T-cell (primary cell): ENCODE data around the gene KPNA1. TPM values are rescaled to one million over a fixed set of nuclear protein-coding genes. Genes with fewer than 3 reads are reported as not detected.

Experiments
- ATAC-seq, 4 experiments: fragments of 200-7000 bp in 3 of 4; fragments of 150-1000 bp in 1 of 4; cut with Tn5 transposase; replicated peaks in 1 of 4; 1 replicate in 3 of 4; 2 replicates in 1 of 4; pipeline ENCODE4 v1.10.0; 2021; ENCODE audit warnings: moderate library complexity in 3 of 4, mild to moderate bottlenecking in 2 of 4, moderate number of reproducible peaks in 1 of 4
- CTCF ChIA-PET, 2 donors: fragments of 300-600 bp; sonication (Branson Sonifier 250); formaldehyde crosslinking; loops; one replicate each; lab custom pipeline; 2022; ENCODE audit warnings: antibody characterized with exemption in 2 of 2; lab: Charles Lee
- POLR2A ChIA-PET, 2 donors: fragments of 300-600 bp; sonication (Branson Sonifier 250); formaldehyde crosslinking; loops; one replicate each; lab custom pipeline; 2022; ENCODE audit warnings: antibody characterized with exemption in 2 of 2; lab: Charles Lee
- DNase-seq, 35 experiments: peaks; one replicate each; pipeline versions ENCODE4 v3.0.0 to v3.0.0-alpha.2; 2013 to 2023
- H3K27ac ChIP-seq: one replicate; pipeline ENCODE4 v1.5.1; 2013; ENCODE audit warnings: low read length
- H3K27me3 ChIP-seq, 2 experiments: replicated peaks in 1 of 2; 1 replicate in 1 of 2; 2 replicates in 1 of 2; pipeline versions ENCODE4 v1.6.1 to v1.7.0; 2013; ENCODE audit warnings: low read length in 1 of 2, mixed read lengths in 1 of 2; ENCODE audit not compliant: control insufficient read depth in 2 of 2, insufficient read depth in 2 of 2; ENCODE audit errors: extremely low read depth in 1 of 2
- H3K36me3 ChIP-seq, 2 donors: 1 replicate in 1 of 2; 2 replicates in 1 of 2; pipeline versions ENCODE4 v1.6.1 to v1.7.0; 2013; ENCODE audit warnings: low read length in 1 of 2; ENCODE audit not compliant: control insufficient read depth in 2 of 2, insufficient read depth in 1 of 2; ENCODE audit errors: extremely low read depth in 1 of 2
- H3K4me1 ChIP-seq, 2 experiments: 1 replicate in 1 of 2; 2 replicates in 1 of 2; pipeline versions ENCODE4 v1.6.1 to v1.7.0; 2013; ENCODE audit warnings: low read length in 2 of 2, mixed read lengths in 1 of 2; ENCODE audit not compliant: insufficient read depth in 2 of 2, control insufficient read depth in 1 of 2; ENCODE audit errors: extremely low read depth in 1 of 2
- H3K4me3 ChIP-seq, 2 donors: 1 replicate in 1 of 2; 2 replicates in 1 of 2; pipeline versions ENCODE4 v1.5.1 to v1.7.0; 2013; ENCODE audit warnings: mild to moderate bottlenecking in 2 of 2, low read length in 1 of 2, moderate library complexity in 1 of 2; ENCODE audit not compliant: control insufficient read depth in 1 of 2; ENCODE audit errors: extremely low read depth in 1 of 2
- H3K9me3 ChIP-seq: 2 replicates; pipeline ENCODE4 v1.7.0; 2013
- H3K27ac Mint-ChIP-seq, 2 donors: one replicate each; pipeline ENCODE4 v1.8.0; 2020 to 2021; ENCODE audit warnings: mild to moderate bottlenecking in 2 of 2, mixed read lengths in 2 of 2
- H3K27me3 Mint-ChIP-seq, 2 donors: one replicate each; pipeline ENCODE4 v1.8.0; 2021 to 2022; ENCODE audit warnings: mixed read lengths in 2 of 2
- H3K36me3 Mint-ChIP-seq: one replicate; pipeline ENCODE4 v1.8.0; 2021; ENCODE audit warnings: mixed read lengths
- H3K4me1 Mint-ChIP-seq, 3 donors: one replicate each; pipeline ENCODE4 v1.8.0; 2020 to 2022; ENCODE audit warnings: mixed read lengths in 3 of 3, mild to moderate bottlenecking in 1 of 3
- H3K4me3 Mint-ChIP-seq, 3 donors: one replicate each; pipeline ENCODE4 v1.8.0; 2020 to 2022; ENCODE audit warnings: mild to moderate bottlenecking in 3 of 3, mixed read lengths in 3 of 3, moderate library complexity in 3 of 3
- H3K9me3 Mint-ChIP-seq, 3 donors: one replicate each; pipeline ENCODE4 v1.8.0; 2020 to 2022; ENCODE audit warnings: mixed read lengths in 3 of 3
- WGBS: methylation state at CpG from one replicate; pipeline ENCODE4 v1.1.5; 2013; ENCODE audit warnings: missing lambda C conversion rate; ENCODE audit not compliant: insufficient coverage; 5-methylcytosine and 5-hydroxymethylcytosine counted together
- total RNA-seq, 35 experiments: library from RNA in 6 of 35; stranded (reverse) in 6 of 35; fragments of 120-200 nt in 1 of 35; gene quantifications; one replicate each; pipeline versions ENCODE4 v1.2.1 to v1.2.4 and lab custom pipeline; 2013 to 2026

The KPNA1 gene
- total RNA-seq, 5 donors from 2014 or later (not counting 1 experiment from before 2014, with no cell fraction given) = 55.2 to 65.0 (median 57.5) TPM

GRCh38 chr3:122383771-122384697 lies 130.7 kb downstream of the KPNA1 start, which contains the start of gene FAM162A:
Gene FAM162A (plus strand): TSS chr3:122384182. CDS start chr3:122384266, 84 bp downstream.
- DNase-seq (peak; percentile 84 to 97 (median 91)), ATAC-seq (peak; percentile 95 to 98 (median 98))
- CTCF ChIA-PET = interaction anchor here (0.6 to 4.6 kb wide), 25 partner anchors 8 to 951 kb away, joined by 3 to 59 read pairs (median 5); partner anchors contain the start of genes HCLS1 (in 1 of the 2), HSPBAP1 (in 1 of the 2), KPNA1 (in 1 of the 2) and POLQ (in 1 of the 2)
- peaks cover 15 to 18% of the 10 kb centered on the region in 2 experiments for H3K4me1 ChIP-seq
- WGBS = 1% methylated on average over 34 of the region's 52 CpGs
- POLR2A ChIA-PET = interaction anchor here (0.6 to 2.5 kb wide), 14 partner anchors 9 to 818 kb away, joined by 3 to 14 read pairs (median 4); partner anchors contain the start of genes WDR5B (in 2 of the 2), EAF2 (in 1 of the 2), HCLS1 (in 1 of the 2) and IQCB1 (in 1 of the 2)
- peak within 1 kb of the TSS; percentile 93 to 95 for H3K27ac Mint-ChIP-seq
- no peaks in the 10 kb centered on the region for H3K27me3 ChIP-seq
- peak within 1 kb of the TSS; percentile 91 to 92 (median 92) for H3K4me3 Mint-ChIP-seq
- peaks cover 0 to 3% of the 10 kb centered on the region in 2 donors for H3K36me3 ChIP-seq
- no peaks in the 10 kb centered on the region for H3K9me3 Mint-ChIP-seq
- no peaks in the 10 kb centered on the region for H3K9me3 ChIP-seq
- H3K4me1 Mint-ChIP-seq = peaks cover 45 to 55% (median 53%) of the 10 kb centered on the region in 3 donors
- peak within 1 kb of the TSS; percentile 82 for H3K27ac ChIP-seq
- peaks cover 11% of the 10 kb centered on the region for H3K36me3 Mint-ChIP-seq
- peak within 1 kb of the TSS; percentile 90 to 94 for H3K4me3 ChIP-seq
- H3K27me3 Mint-ChIP-seq = no peaks in the 10 kb centered on the region

GRCh38 chr3:122382888-122383666 lies 131.7 kb downstream of the KPNA1 start, which contains the start of gene MIX23:
Gene MIX23 (minus strand): TSS chr3:122383231. CDS start chr3:122383224, 7 bp downstream.
- Mint-ChIP-seq H3K27ac (peak within 1 kb of the TSS; percentile 93 to 95), H3K4me3 (peak within 1 kb of the TSS; percentile 91 to 92 (median 92)), H3K9me3 (no peaks in the 10 kb centered on the region), H3K4me1 (peaks cover 41 to 49% (median 46%) of the 10 kb centered on the region in 3 donors), H3K27me3 (no peaks in the 10 kb centered on the region), H3K36me3 (peaks cover 13% of the 10 kb centered on the region)
- Histone ChIP-seq H3K36me3 (peaks cover 0 to 3% of the 10 kb centered on the region in 2 donors), H3K27ac (peak within 1 kb of the TSS; percentile 82), H3K4me1 (peaks cover 15 to 18% of the 10 kb centered on the region in 2 experiments), H3K4me3 (peak within 1 kb of the TSS; percentile 90 to 94), H3K9me3 (no peaks in the 10 kb centered on the region), H3K27me3 (no peaks in the 10 kb centered on the region)
- ATAC-seq = peak; percentile 48 to 61 (median 54)
- ChIA-PET CTCF (interaction anchor here (0.6 to 4.6 kb wide), 5 partner anchors 10 to 282 kb away, joined by 3 to 59 read pairs (median 8); partner anchors contain the start of gene WDR5B (in 1 of the 2)), POLR2A (interaction anchor here (0.5 to 2.5 kb wide), 8 partner anchors 33 to 842 kb away, joined by 3 to 13 read pairs (median 4); partner anchors contain the start of genes WDR5B (in 2 of the 2) and KPNA1 (in 1 of the 2))
- peak; percentile 67 to 88 (median 80) for DNase-seq
- WGBS = 0% methylated on average over 15 of the region's 31 CpGs

GRCh38 chr3:122377975-122378374 lies 136.8 kb downstream of the KPNA1 start:
- ChIA-PET CTCF (no interaction called here), POLR2A (no interaction called here)
- Histone ChIP-seq H3K27me3 (no peaks in the 10 kb centered on the region), H3K9me3 (no peaks in the 10 kb centered on the region), H3K4me1 (peaks cover 4 to 6% of the 10 kb centered on the region in 2 experiments), H3K27ac (no peak overlapping the region), H3K36me3 (peaks cover 0 to 5% of the 10 kb centered on the region in 2 donors), H3K4me3 (no peak overlapping the region)
- ATAC-seq = no peak
- Mint-ChIP-seq H3K36me3 (peaks cover 20% of the 10 kb centered on the region), H3K27ac (no peak overlapping the region), H3K4me1 (peaks cover 13 to 20% (median 14%) of the 10 kb centered on the region in 3 donors), H3K27me3 (no peaks in the 10 kb centered on the region), H3K4me3 (no peak overlapping the region), H3K9me3 (no peaks in the 10 kb centered on the region)
- 50% methylated on average over 3 of the region's 4 CpGs for WGBS
- DNase-seq = no peak

- POLR2A ChIA-PET = no interaction called here
- H3K36me3 ChIP-seq = peaks cover 0 to 8% of the 10 kb centered on the region in 2 donors
- CTCF ChIA-PET = interaction anchor here in 1 of 2 donors (0.7 kb wide), 2 partner anchors 733 to 954 kb away, joined by 3 read pairs; no protein-coding TSS in a partner anchor
Measured at GRCh38 chr3:122374034-122374433, 140.7 kb downstream of the KPNA1 start.

More at GRCh38 chr3:122374034-122374433, 140.7 kb downstream of the KPNA1 start:
- no peaks in the 10 kb centered on the region for H3K27me3 Mint-ChIP-seq
- no peaks in the 10 kb centered on the region for H3K9me3 Mint-ChIP-seq
- Histone ChIP-seq H3K4me1 (no peaks in the 10 kb centered on the region), H3K9me3 (no peaks in the 10 kb centered on the region), H3K27me3 (no peaks in the 10 kb centered on the region), H3K4me3 (no peak overlapping the region), H3K27ac (no peak overlapping the region)
- WGBS = no CpG with 5 or more reads among the region's 1 CpG
- H3K27ac Mint-ChIP-seq = no peak overlapping the region
- DNase-seq = no peak
- no peak for ATAC-seq
- no peak overlapping the region for H3K4me3 Mint-ChIP-seq
- peaks cover 29% of the 10 kb centered on the region for H3K36me3 Mint-ChIP-seq
- H3K4me1 Mint-ChIP-seq = peaks cover 0 to 7% (median 6%) of the 10 kb centered on the region in 3 donors

Other genes starting within 250 kb of the KPNA1 start
- not detected for gene CSTA, start 189.7 kb downstream of the KPNA1 start, total RNA-seq
- gene MIX23, start 131.7 kb downstream of the KPNA1 start, total RNA-seq = 10 to 100 TPM; 15.7 to 27.3 (median 23.5) TPM
- 10 to 100 TPM; 26.6 to 29.6 (median 28.1) TPM for gene FAM162A, start 130.8 kb downstream of the KPNA1 start, total RNA-seq
- 10 to 100 TPM in 3 of 5 donors, 1 to 10 TPM in 2; 5.8 to 11.6 (median 10.0) TPM for gene WDR5B, start 98.9 kb downstream of the KPNA1 start, total RNA-seq
- gene PARP9, start 49.4 kb upstream of the KPNA1 start, total RNA-seq = 10 to 100 TPM; 20.2 to 43.0 (median 24.3) TPM
- 10 to 100 TPM; 35.1 to 56.2 (median 49.8) TPM for gene DTX3L, start 49.4 kb upstream of the KPNA1 start, total RNA-seq
- gene PARP15, start 62.7 kb upstream of the KPNA1 start, total RNA-seq = 10 to 100 TPM; 37.3 to 74.9 (median 72.5) TPM
- gene PARP14, start 165.9 kb upstream of the KPNA1 start, total RNA-seq = 10 to 100 TPM; 46.9 to 70.2 (median 47.9) TPM